Endothelial cell of umbilical vein (primary cell): Measurements from ENCODE around the gene ZBTB7C. TPM values are rescaled to one million over a fixed set of nuclear protein-coding genes. Genes with fewer than 3 reads are reported as not detected.

Source experiments
- BruUV-seq: library from RNA; stranded (reverse); fragments of 400-500 nt; replicated peaks from 2 replicates; lab custom pipeline; 2021; lab: Mats Ljungman, UMichigan
- CTCF ChIA-PET: fragments of 300-600, 350-600 bp; sonication (Branson Sonifier 250); formaldehyde crosslinking; loops from one replicate; lab custom pipeline; 2021; ENCODE audit warnings: antibody characterized with exemption, inconsistent platforms; lab: Charles Lee
- POLR2A ChIA-PET: fragments of 300-600, 350-600 bp; sonication (Branson Sonifier 250); formaldehyde crosslinking; loops from one replicate; lab custom pipeline; 2021; ENCODE audit warnings: antibody characterized with exemption, inconsistent platforms; lab: Charles Lee
- DNase-seq: peaks from one replicate; pipeline ENCODE4 v3.0.0-alpha.2; 2011; ENCODE audit warnings: low read depth, low spot score
- FAIRE-seq: peaks from 2 replicates; lab custom pipeline; 2011; peaks lifted over from hg19 to GRCh38; lab: Jason Lieb, UNC
- H2AFZ ChIP-seq: 2 replicates; pipeline ENCODE4 v1.6.0; 2012; ENCODE audit warnings: low read depth, low read length, control low read depth, inconsistent platforms
- H3K27ac ChIP-seq: 2 replicates; pipeline ENCODE4 v1.5.1; 2011; ENCODE audit warnings: low read depth, mild to moderate bottlenecking, control low read depth, low read length, moderate library complexity; ENCODE audit not compliant: insufficient read depth
- H3K27me3 ChIP-seq, 2 experiments: 2 replicates each; pipeline versions ENCODE4 v1.6.0 to v1.6.1; 2011; ENCODE audit warnings: low read length in 2 of 2, mixed read lengths in 1 of 2; ENCODE audit not compliant: control insufficient read depth in 2 of 2, insufficient read depth in 2 of 2
- H3K36me3 ChIP-seq, 2 experiments: 2 replicates in 1 of 2; 3 replicates in 1 of 2; pipeline ENCODE4 v1.5.1; 2011; ENCODE audit warnings: low read length in 2 of 2, mild to moderate bottlenecking in 1 of 2, moderate library complexity in 1 of 2; ENCODE audit not compliant: control insufficient read depth in 2 of 2, insufficient read depth in 2 of 2; ENCODE audit errors: extremely low read depth in 1 of 2
- H3K4me1 ChIP-seq: 3 replicates; pipeline ENCODE4 v1.5.1; 2011; ENCODE audit warnings: mild to moderate bottlenecking, low read length; ENCODE audit not compliant: control insufficient read depth, insufficient read depth; ENCODE audit errors: extremely low read depth
- H3K4me2 ChIP-seq: 2 replicates; pipeline ENCODE4 v1.6.1; 2011; ENCODE audit warnings: low read length, control low read depth, mixed read lengths; ENCODE audit not compliant: insufficient read depth
- H3K4me3 ChIP-seq, 3 experiments: fragments of 200-600 bp in 1 of 3; sonication (generic), shearing (Covaris generic) in 1 of 3; replicated peaks in 1 of 3; 2 replicates each; pipeline ENCODE4 v1.5.1; 2011 to 2016; ENCODE audit warnings: control low read depth in 3 of 3, low read length in 3 of 3, mild to moderate bottlenecking in 2 of 3, inconsistent platforms in 1 of 3, low read depth in 1 of 3, moderate library complexity in 1 of 3; ENCODE audit not compliant: insufficient read depth in 1 of 3
- H3K79me2 ChIP-seq: 2 replicates; pipeline ENCODE4 v1.6.0; 2012; ENCODE audit warnings: low read length, inconsistent platforms; ENCODE audit not compliant: control insufficient read depth, insufficient read depth
- H3K9ac ChIP-seq: replicated peaks from 2 replicates; pipeline ENCODE3; 2011; ENCODE audit warnings: low read length, control low read depth; ENCODE audit not compliant: insufficient read depth; ENCODE audit errors: extremely low read depth
- H3K9me1 ChIP-seq: replicated peaks from 3 replicates; pipeline ENCODE4 v1.6.0; 2011; ENCODE audit warnings: mild to moderate bottlenecking, low read length; ENCODE audit not compliant: control insufficient read depth, insufficient read depth; ENCODE audit errors: extremely low read depth
- H3K9me3 ChIP-seq: replicated peaks from 2 replicates; pipeline ENCODE4 v1.5.1; 2012; ENCODE audit warnings: low read length, inconsistent platforms; ENCODE audit not compliant: control insufficient read depth, insufficient read depth
- H4K20me1 ChIP-seq: replicated peaks from 2 replicates; pipeline ENCODE3; 2011; ENCODE audit warnings: mild to moderate bottlenecking, low read length; ENCODE audit not compliant: control insufficient read depth, insufficient read depth; ENCODE audit errors: extremely low read depth
- EZH2 ChIP-seq: IDR thresholded peaks from 2 replicates; pipeline ENCODE4 v1.6.1; 2012; ENCODE audit warnings: borderline replicate concordance, low read depth, mild to moderate bottlenecking, moderate library complexity, low read length, inconsistent platforms; ENCODE audit not compliant: severe bottlenecking
- FOS ChIP-seq: IDR thresholded peaks from 2 replicates; pipeline ENCODE4 v1.6.1; 2011; ENCODE audit warnings: mild to moderate bottlenecking, low read length, moderate library complexity, borderline replicate concordance; ENCODE audit not compliant: insufficient read depth
- GATA2 ChIP-seq: IDR thresholded peaks from 2 replicates; pipeline ENCODE4 v1.7.0; 2011; ENCODE audit warnings: low read depth, mild to moderate bottlenecking, moderate library complexity, mixed read lengths, low read length; ENCODE audit not compliant: insufficient read length, insufficient read depth
- JUN ChIP-seq: IDR thresholded peaks from 2 replicates; pipeline ENCODE4 v1.6.1; 2011; ENCODE audit warnings: borderline replicate concordance, low read depth; ENCODE audit not compliant: insufficient read length, insufficient read depth
- MYC ChIP-seq: IDR thresholded peaks from one replicate; pipeline ENCODE4 v1.6.1; 2011; ENCODE audit warnings: mild to moderate bottlenecking, low read depth, low read length
- POLR2A ChIP-seq: IDR thresholded peaks from 2 replicates; pipeline ENCODE4 v1.6.1; 2012; ENCODE audit warnings: low read depth, mild to moderate bottlenecking, control low read depth, low read length
- POLR2AphosphoS5 ChIP-seq: IDR thresholded peaks from 2 replicates; pipeline ENCODE4 v1.6.1; 2012; ENCODE audit warnings: low read depth, mild to moderate bottlenecking, control low read depth, low read length, moderate library complexity; ENCODE audit not compliant: insufficient read depth
- dilution Hi-C: fragments of 300-500 bp; cut with MboI; formaldehyde crosslinking; loops from one replicate; pipeline ENCODE4 v1.15.0; 2019; ENCODE audit warnings: low sequenced_read_pairs; ENCODE audit not compliant: extremely low pct_ligation_motif_present
- intact Hi-C: fragments of 100-400 bp; cut with micrococcal nuclease; formaldehyde crosslinking; loops from one replicate; pipeline ENCODE4 v1.10.0; 2022
- polyA plus RNA-seq, 4 experiments: library from polyadenylated mRNA; depleted of rRNA in 3 of 4; stranded (reverse) in 3 of 4; unstranded in 1 of 4; fragments of >200 nt; gene quantifications; 2 replicates each; pipeline versions ENCODE4 v1.2.1 to v1.2.3, GENCODE V29; 2011 to 2012; ENCODE audit warnings: missing spikeins in 1 of 4
- total RNA-seq: library from RNA; stranded (reverse); gene quantifications from 2 replicates; pipeline ENCODE4 v1.2.3, GENCODE V29; 2021
- TF ChIP-seq, protein P1 (sequence below): IDR thresholded peaks from 2 replicates; pipeline ENCODE4 v1.6.1; 2011; ENCODE audit not compliant: insufficient read depth, insufficient read length
- TF ChIP-seq, protein P2 (sequence below), 2 donors: IDR thresholded peaks; 1 replicate in 1 of 2; 2 replicates in 1 of 2; pipeline ENCODE4 v1.5.1; 2011; ENCODE audit warnings: low read length in 2 of 2, mild to moderate bottlenecking in 2 of 2, moderate library complexity in 2 of 2, control low read depth in 1 of 2, inconsistent platforms in 1 of 2, low read depth in 1 of 2; ENCODE audit not compliant: insufficient read depth in 1 of 2; ENCODE audit errors: extremely low read depth in 1 of 2

Gene ZBTB7C
- total and polyA plus RNA-seq, 2 donors (not counting 3 experiments of a cell fraction or from before 2014, with no cell fraction given), result not detected

DNA sequence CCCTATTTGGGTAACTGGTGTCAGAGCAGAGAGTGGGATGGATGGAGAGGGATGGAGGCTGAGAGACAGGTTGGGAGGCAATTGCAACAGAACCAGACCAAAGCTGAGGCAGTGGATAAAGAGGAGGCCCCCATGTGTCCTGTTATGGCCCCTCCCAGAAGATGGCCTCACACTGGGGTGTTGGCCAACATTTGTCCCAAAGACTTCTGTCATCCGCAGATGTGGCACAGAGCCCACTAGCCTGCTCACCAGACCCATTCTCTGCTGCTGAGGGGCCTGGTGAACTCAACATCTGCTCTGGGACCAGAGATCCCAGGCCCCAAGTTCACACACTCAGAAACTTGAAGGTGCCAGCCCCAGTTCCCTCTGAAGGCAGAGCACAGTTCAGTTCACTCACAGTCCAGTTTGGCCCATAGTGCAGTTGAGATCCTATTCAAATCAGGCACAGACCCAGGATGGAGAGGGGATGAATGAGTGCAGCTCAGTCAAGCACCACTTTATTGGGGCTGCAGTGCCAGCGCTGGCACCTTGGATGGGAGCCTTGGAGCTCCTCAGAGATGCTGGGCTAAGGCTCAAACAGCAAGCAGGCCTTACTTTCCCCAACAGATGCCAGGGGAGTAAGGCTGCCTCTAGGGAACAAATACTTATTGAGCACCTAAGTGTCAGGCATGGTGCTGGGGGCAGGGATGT, 189.2 kb downstream of the ZBTB7C start:
- CTCF ChIA-PET, result no interaction called here
- TF ChIP-seq, protein P1, sequence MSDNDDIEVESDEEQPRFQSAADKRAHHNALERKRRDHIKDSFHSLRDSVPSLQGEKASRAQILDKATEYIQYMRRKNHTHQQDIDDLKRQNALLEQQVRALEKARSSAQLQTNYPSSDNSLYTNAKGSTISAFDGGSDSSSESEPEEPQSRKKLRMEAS, result no peak
- TF ChIP-seq JUN, result no peak
- no peak for TF ChIP-seq FOS
- TF ChIP-seq, protein P2, sequence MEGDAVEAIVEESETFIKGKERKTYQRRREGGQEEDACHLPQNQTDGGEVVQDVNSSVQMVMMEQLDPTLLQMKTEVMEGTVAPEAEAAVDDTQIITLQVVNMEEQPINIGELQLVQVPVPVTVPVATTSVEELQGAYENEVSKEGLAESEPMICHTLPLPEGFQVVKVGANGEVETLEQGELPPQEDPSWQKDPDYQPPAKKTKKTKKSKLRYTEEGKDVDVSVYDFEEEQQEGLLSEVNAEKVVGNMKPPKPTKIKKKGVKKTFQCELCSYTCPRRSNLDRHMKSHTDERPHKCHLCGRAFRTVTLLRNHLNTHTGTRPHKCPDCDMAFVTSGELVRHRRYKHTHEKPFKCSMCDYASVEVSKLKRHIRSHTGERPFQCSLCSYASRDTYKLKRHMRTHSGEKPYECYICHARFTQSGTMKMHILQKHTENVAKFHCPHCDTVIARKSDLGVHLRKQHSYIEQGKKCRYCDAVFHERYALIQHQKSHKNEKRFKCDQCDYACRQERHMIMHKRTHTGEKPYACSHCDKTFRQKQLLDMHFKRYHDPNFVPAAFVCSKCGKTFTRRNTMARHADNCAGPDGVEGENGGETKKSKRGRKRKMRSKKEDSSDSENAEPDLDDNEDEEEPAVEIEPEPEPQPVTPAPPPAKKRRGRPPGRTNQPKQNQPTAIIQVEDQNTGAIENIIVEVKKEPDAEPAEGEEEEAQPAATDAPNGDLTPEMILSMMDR (IDR thresholded peaks at IDR 0.05; ENCODE audit: extremely low read depth in 1 of 2, insufficient read depth in 1 of 2, low read depth in 1 of 2, low read length in 2 of 2), result no peak
- TF ChIP-seq MYC, result no peak
- no peak for TF ChIP-seq POLR2AphosphoS5
- no peak for TF ChIP-seq POLR2A
- no peak for TF ChIP-seq EZH2
- no peak for TF ChIP-seq GATA2
- H3K27me3 ChIP-seq, result no peaks in the 10 kb centered on the region
- no peak overlapping the region for H3K9ac ChIP-seq
- POLR2A ChIA-PET, result no interaction called here
- H3K4me1 ChIP-seq, result no peaks in the 10 kb centered on the region
- no peak overlapping the region for H2AFZ ChIP-seq
- intact Hi-C loops (no loop called here), dilution Hi-C loops (no loop called here)
- H3K4me2 ChIP-seq, result no peak overlapping the region
- H3K79me2 ChIP-seq, result no peaks in the 10 kb centered on the region
- FAIRE-seq (no peak), DNase-seq (no peak)
- no peak overlapping the region for H3K4me3 ChIP-seq
- no peaks in the 10 kb centered on the region for H3K9me1 ChIP-seq
- no peaks in the 10 kb centered on the region for H3K9me3 ChIP-seq
- BruUV-seq, result no TSS peak
- no peaks in the 10 kb centered on the region for H3K36me3 ChIP-seq
- no peak overlapping the region for H3K27ac ChIP-seq
- H4K20me1 ChIP-seq, result no peaks in the 10 kb centered on the region
